ENCODE measurements around the gene AARS2.

AARS2 gene

GRCh38 chr6:44277763-44278162 lies 35.4 kb downstream of the AARS2 start:
- Histone ChIP-seq H3K9me3 (no peaks in the 10 kb centered on the region), H3K36me3 (no peaks in the 10 kb centered on the region), H3K27me3 (peaks cover 93% of the 10 kb centered on the region), H3K4me3 (ENCODE audit: low read depth in 1 of 2, low read length in 1 of 2) (no peak overlapping the region), H3K4me1 (ENCODE audit: control insufficient read depth in 1 of 2, insufficient read depth in 1 of 2, low read depth in 1 of 2, low read length in 1 of 2) (peaks cover 4 to 14% of the 10 kb centered on the region in 2 experiments), H3K27ac (no peak overlapping the region)
- no peak for TF ChIP-seq CTCF (IDR thresholded peaks at IDR 0.05)

DNA sequence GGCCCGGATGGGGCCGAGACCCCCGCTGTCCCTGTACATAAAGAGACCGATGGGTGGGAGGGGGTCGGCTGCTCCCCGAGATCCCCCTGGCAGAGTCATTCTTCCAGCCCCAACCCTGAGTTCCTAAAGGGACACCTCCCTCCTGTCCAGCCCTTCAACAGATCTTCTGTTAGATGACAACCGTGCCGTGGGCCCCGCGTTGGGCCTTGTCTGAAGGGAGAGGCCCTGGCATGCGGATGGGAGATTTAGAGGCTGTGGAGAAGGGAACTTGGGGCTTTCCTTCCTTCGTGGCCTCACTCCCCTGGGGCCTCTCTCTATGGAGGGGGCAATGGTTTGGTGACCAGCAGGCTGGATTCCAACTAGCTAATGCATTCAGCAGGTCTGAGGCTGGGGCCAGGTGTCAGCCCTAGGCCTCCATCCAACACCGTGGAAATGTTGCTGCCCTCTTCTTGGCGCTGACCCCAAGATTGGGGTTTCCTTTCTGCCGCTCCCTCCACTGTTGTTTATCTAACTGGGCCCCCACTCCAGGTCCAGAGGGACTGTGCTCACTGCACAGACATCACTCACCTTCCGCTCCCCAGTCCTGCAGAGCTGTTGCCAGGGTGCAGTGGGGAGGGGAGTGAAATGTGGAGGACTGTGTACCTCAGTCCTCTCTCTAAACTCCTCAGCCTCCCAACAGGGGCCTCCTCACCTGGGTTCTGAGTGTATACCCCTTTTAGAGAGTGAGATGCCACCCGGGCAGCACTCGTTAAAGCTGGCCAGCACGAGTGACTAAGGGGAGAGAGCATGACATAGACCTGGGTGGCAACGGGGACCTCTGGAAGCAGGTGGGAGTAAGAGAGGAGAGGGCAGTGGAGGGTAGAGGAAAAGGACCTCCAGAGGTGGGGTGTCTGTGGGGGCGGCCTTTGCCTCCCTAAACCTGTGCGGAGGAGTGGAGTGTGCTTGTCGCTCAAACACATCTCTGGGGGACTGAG lies 36.2 kb downstream of the AARS2 start:
- Histone ChIP-seq H3K27ac (no peak overlapping the region), H3K36me3 (no peaks in the 10 kb centered on the region), H3K9me3 (no peaks in the 10 kb centered on the region), H3K4me3 (ENCODE audit: low read depth in 1 of 2, low read length in 1 of 2) (no peak overlapping the region), H3K4me1 (ENCODE audit: control insufficient read depth in 1 of 2, insufficient read depth in 1 of 2, low read depth in 1 of 2, low read length in 1 of 2) (peaks cover 0 to 9% of the 10 kb centered on the region in 2 experiments), H3K27me3 (peaks cover 100% of the 10 kb centered on the region)
- no peak for TF ChIP-seq CTCF (IDR thresholded peaks at IDR 0.05)

GRCh38 chr6:44275749-44276648 lies 37.1 kb downstream of the AARS2 start:
- Histone ChIP-seq H3K36me3 (no peaks in the 10 kb centered on the region), H3K9me3 (no peaks in the 10 kb centered on the region), H3K27me3 (peaks cover 100% of the 10 kb centered on the region), H3K4me3 (ENCODE audit: low read depth in 1 of 2, low read length in 1 of 2) (no peak overlapping the region), H3K4me1 (ENCODE audit: control insufficient read depth in 1 of 2, insufficient read depth in 1 of 2, low read depth in 1 of 2, low read length in 1 of 2) (peaks cover 0 to 13% of the 10 kb centered on the region in 2 experiments), H3K27ac (no peak overlapping the region)
- no peak for TF ChIP-seq CTCF (IDR thresholded peaks at IDR 0.05)

- no peak overlapping the region for H3K27ac ChIP-seq
- peaks cover 100% of the 10 kb centered on the region for H3K27me3 ChIP-seq
- no peak for TF ChIP-seq CTCF (IDR thresholded peaks at IDR 0.05)
- no peak overlapping the region for H3K4me3 ChIP-seq (ENCODE audit: low read depth in 1 of 2, low read length in 1 of 2)
- H3K9me3 ChIP-seq, result no peaks in the 10 kb centered on the region
- no peaks in the 10 kb centered on the region for H3K36me3 ChIP-seq
- peaks cover 0 to 17% of the 10 kb centered on the region in 2 experiments for H3K4me1 ChIP-seq (ENCODE audit: control insufficient read depth in 1 of 2, insufficient read depth in 1 of 2, low read depth in 1 of 2, low read length in 1 of 2)
Observed at GRCh38 chr6:44275271-44275748, 37.8 kb downstream of the AARS2 start.

DNA sequence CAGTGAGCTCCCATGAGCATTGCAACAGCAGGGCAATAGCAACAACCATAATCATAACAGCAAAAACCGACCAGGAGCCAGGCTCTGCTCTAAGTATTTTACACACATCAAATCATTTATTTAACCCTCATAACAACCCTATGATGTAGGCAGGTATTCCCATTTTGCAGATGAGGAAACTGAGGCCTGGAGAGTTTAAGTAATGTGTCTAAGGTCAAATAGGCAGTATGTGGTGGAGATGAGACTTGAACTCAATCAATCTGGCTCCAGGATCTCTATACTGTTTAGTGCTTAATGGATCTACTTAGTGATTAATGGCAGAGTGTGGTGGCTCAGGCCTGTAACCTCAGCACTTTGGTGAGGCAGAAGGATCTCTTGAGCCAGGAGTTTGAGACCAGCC lies 39.5 kb downstream of the AARS2 start:
- no peak for TF ChIP-seq CTCF (IDR thresholded peaks at IDR 0.05)
- peaks cover 100% of the 10 kb centered on the region for H3K27me3 ChIP-seq
- H3K4me3 ChIP-seq (ENCODE audit: low read depth in 1 of 2, low read length in 1 of 2), result no peak overlapping the region
- no peak overlapping the region for H3K27ac ChIP-seq
- peaks cover 13 to 29% of the 10 kb centered on the region in 2 experiments for H3K4me1 ChIP-seq (ENCODE audit: control insufficient read depth in 1 of 2, insufficient read depth in 1 of 2, low read depth in 1 of 2, low read length in 1 of 2)
- no peaks in the 10 kb centered on the region for H3K36me3 ChIP-seq
- no peaks in the 10 kb centered on the region for H3K9me3 ChIP-seq

Measured in neutrophil (primary cell).